Measurements from ENCODE around the gene BATF2. TPM values are rescaled to one million over a fixed set of nuclear protein-coding genes. Genes with fewer than 3 reads are reported as not detected.

The BATF2 gene
- total RNA-seq, 1 experiment from 2014 or later = 0.72 TPM

GRCh38 chr11:65036931-65037330, 40.2 kb upstream of the BATF2 start:
- Histone ChIP-seq H4K5ac (ENCODE audit: insufficient read length, low read depth, low read length) (no peak overlapping the region), H2BK120ac (ENCODE audit: low read depth, low read length, poor library complexity, severe bottlenecking) (no peak overlapping the region), H3K9ac (ENCODE audit: extremely low read depth, insufficient read length, low read length) (no peak overlapping the region), H4K91ac (ENCODE audit: insufficient read length, low read depth, low read length) (no peak overlapping the region), H3K56ac (ENCODE audit: insufficient read length, low read depth, low read length) (no peak overlapping the region), H2BK20ac (ENCODE audit: low read depth, low read length, poor library complexity, severe bottlenecking) (no peak overlapping the region), H3K4me1 (ENCODE audit: insufficient read depth, low read length) (no peaks in the 10 kb centered on the region), H2AK5ac (ENCODE audit: insufficient read length, low read length) (no peak overlapping the region), H3K27ac (ENCODE audit: insufficient read length, low read depth, low read length) (no peak overlapping the region), H3K18ac (ENCODE audit: insufficient read length, low read depth, low read length) (no peak overlapping the region), H3K27me3 (ENCODE audit: insufficient read depth, low read length) (no peaks in the 10 kb centered on the region), H3K79me1 (ENCODE audit: insufficient read depth, low read depth, low read length, poor library complexity, severe bottlenecking) (no peaks in the 10 kb centered on the region), H2AFZ (ENCODE audit: low read length) (no peak overlapping the region), H3K4ac (ENCODE audit: low read depth, low read length) (no peak overlapping the region), H3K9me3 (ENCODE audit: control insufficient read depth, low read depth, low read length) (no peaks in the 10 kb centered on the region), H2BK5ac (ENCODE audit: insufficient read length, low read length) (no peak overlapping the region), H3K79me2 (ENCODE audit: insufficient read depth, low read length) (no peaks in the 10 kb centered on the region), H3K23me2 (ENCODE audit: insufficient read length, low read depth, low read length, poor library complexity, severe bottlenecking) (peaks cover 3% of the 10 kb centered on the region), H2BK12ac (ENCODE audit: insufficient read length, low read depth, low read length) (no peak overlapping the region), H3K14ac (ENCODE audit: insufficient read depth, low read length) (no peak overlapping the region), H4K8ac (replicated peaks; ENCODE audit: insufficient read length, low read depth, low read length) (no peak overlapping the region), H4K20me1 (ENCODE audit: control insufficient read depth, insufficient read depth, insufficient read length) (no peaks in the 10 kb centered on the region), H3K4me2 (ENCODE audit: insufficient read depth, insufficient read length, low read length) (no peak overlapping the region), H2BK15ac (ENCODE audit: low read depth, low read length) (no peak overlapping the region), H3T11ph (ENCODE audit: low read length) (no peak overlapping the region), H3K23ac (ENCODE audit: insufficient read length, low read depth, low read length) (no peak overlapping the region)
- Mint-ChIP-seq H3K9me3 (no peaks in the 10 kb centered on the region), H3K4me3 (no peak overlapping the region), H3K27ac (no peak overlapping the region; a peak in 1 of 7 replicates), H3K27me3 (ENCODE audit: low read depth) (no peaks in the 10 kb centered on the region), H3K36me3 (ENCODE audit: insufficient read depth in 1 of 3, low read depth in 3 of 3) (peaks cover 0 to 28% (median 8%) of the 10 kb centered on the region in 3 experiments; a peak in 3 of 7 replicates), H3K4me1 (peaks cover 0 to 3% of the 10 kb centered on the region in 2 experiments; a peak in 1 of 4 replicates)
- WGBS (ENCODE audit: extremely low coverage, insufficient read length, low lambda C conversion rate) = no CpG with 5 or more reads among the region's 6 CpGs
- DNase-seq = no peak
- TF ChIP-seq, protein P1, sequence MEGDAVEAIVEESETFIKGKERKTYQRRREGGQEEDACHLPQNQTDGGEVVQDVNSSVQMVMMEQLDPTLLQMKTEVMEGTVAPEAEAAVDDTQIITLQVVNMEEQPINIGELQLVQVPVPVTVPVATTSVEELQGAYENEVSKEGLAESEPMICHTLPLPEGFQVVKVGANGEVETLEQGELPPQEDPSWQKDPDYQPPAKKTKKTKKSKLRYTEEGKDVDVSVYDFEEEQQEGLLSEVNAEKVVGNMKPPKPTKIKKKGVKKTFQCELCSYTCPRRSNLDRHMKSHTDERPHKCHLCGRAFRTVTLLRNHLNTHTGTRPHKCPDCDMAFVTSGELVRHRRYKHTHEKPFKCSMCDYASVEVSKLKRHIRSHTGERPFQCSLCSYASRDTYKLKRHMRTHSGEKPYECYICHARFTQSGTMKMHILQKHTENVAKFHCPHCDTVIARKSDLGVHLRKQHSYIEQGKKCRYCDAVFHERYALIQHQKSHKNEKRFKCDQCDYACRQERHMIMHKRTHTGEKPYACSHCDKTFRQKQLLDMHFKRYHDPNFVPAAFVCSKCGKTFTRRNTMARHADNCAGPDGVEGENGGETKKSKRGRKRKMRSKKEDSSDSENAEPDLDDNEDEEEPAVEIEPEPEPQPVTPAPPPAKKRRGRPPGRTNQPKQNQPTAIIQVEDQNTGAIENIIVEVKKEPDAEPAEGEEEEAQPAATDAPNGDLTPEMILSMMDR (conservative IDR thresholded peaks at IDR 0.05) = no peak

Measured in H9 (cell line).